HepG2 (cell line): ENCODE measurements around the gene DPP8. TPM values are rescaled to one million over a fixed set of nuclear protein-coding genes. Genes with fewer than 3 reads are reported as not detected.

Experiments
- ATAC-seq: fragments of 200-7000 bp; cut with Tn5 transposase; 3 replicates; pipeline ENCODE4 v1.9.1; 2020; ENCODE audit warnings: mild to moderate bottlenecking, moderate library complexity
- BruUV-seq: library from RNA; stranded (reverse); fragments of 400-500 nt; replicated peaks from 2 replicates; lab custom pipeline; 2021; lab: Mats Ljungman, UMichigan
- CTCF ChIA-PET: fragments of 300-600 bp; formaldehyde crosslinking; extraction: SDS; loops from one replicate; lab custom pipeline; 2021; ENCODE audit warnings: low total read pairs, inconsistent platforms, low intra/inter-chr PET ratio; lab: Yijun Ruan, JAX
- POLR2A ChIA-PET: fragments of 350-600 bp; sonication (Branson Sonifier 250); formaldehyde crosslinking; loops from one replicate; lab custom pipeline; 2020; ENCODE audit warnings: antibody characterized with exemption, inconsistent platforms; lab: Yijun Ruan, JAX
- DNase-seq: peaks from one replicate; pipeline ENCODE4 v3.0.0-alpha.2; 2015; ENCODE audit warnings: low spot score
- FAIRE-seq: peaks from 3 replicates; lab custom pipeline; 2011; peaks lifted over from hg19 to GRCh38; lab: Jason Lieb, UNC
- H2AFZ ChIP-seq: one replicate; pipeline ENCODE4 v1.6.1; 2011; ENCODE audit warnings: low read length, inconsistent platforms
- H3K27ac ChIP-seq: fragments of 300-600 bp; 3 replicates; pipeline ENCODE4 v1.8.0; 2011; ENCODE audit warnings: mixed run types, mild to moderate bottlenecking, mixed read lengths, low read length, inconsistent platforms; ENCODE audit not compliant: insufficient read depth; ENCODE audit errors: extremely low read length
- H3K27me3 ChIP-seq, 2 experiments: fragments of 200-600 bp in 1 of 2; 2 replicates in 1 of 2; 3 replicates in 1 of 2; pipeline versions ENCODE4 v1.6.0 to v1.8.0; 2011; ENCODE audit warnings: low read length in 2 of 2, mild to moderate bottlenecking in 2 of 2, moderate library complexity in 2 of 2, inconsistent platforms in 1 of 2; ENCODE audit not compliant: insufficient read depth in 2 of 2, control insufficient read depth in 1 of 2
- H3K36me3 ChIP-seq, 2 experiments: fragments of 200-600 bp in 1 of 2; replicated peaks in 1 of 2; 2 replicates in 1 of 2; 3 replicates in 1 of 2; pipeline versions ENCODE4 v1.5.1 to v1.8.0; 2011; ENCODE audit warnings: low read length in 2 of 2, inconsistent platforms in 1 of 2; ENCODE audit not compliant: insufficient read depth in 2 of 2, control insufficient read depth in 1 of 2
- H3K4me1 ChIP-seq: 2 replicates; pipeline ENCODE4 v1.5.1; 2012; ENCODE audit warnings: low read length, inconsistent platforms; ENCODE audit not compliant: insufficient read depth
- H3K4me2 ChIP-seq: 2 replicates; pipeline ENCODE4 v1.6.0; 2011; ENCODE audit warnings: low read depth, low read length, inconsistent platforms
- H3K4me3 ChIP-seq, 3 experiments: fragments of 200-600 bp in 1 of 3; sonication (generic), shearing (Covaris generic) in 1 of 3; replicated peaks in 1 of 3; 2 replicates each; pipeline ENCODE4 v1.5.1; 2011 to 2016; ENCODE audit warnings: low read length in 3 of 3, inconsistent platforms in 2 of 3, low read depth in 2 of 3, mild to moderate bottlenecking in 2 of 3, control low read depth in 1 of 3, mixed read lengths in 1 of 3; ENCODE audit not compliant: insufficient read depth in 1 of 3
- H3K79me2 ChIP-seq: one replicate; pipeline ENCODE4 v1.6.1; 2011; ENCODE audit warnings: low read length, inconsistent platforms; ENCODE audit not compliant: insufficient read depth
- H3K9ac ChIP-seq: 2 replicates; pipeline ENCODE4 v1.6.0; 2011; ENCODE audit warnings: mild to moderate bottlenecking, low read depth, low read length, inconsistent platforms; ENCODE audit not compliant: insufficient read depth
- H3K9me3 ChIP-seq: 2 replicates; pipeline ENCODE4 v1.5.1; 2012; ENCODE audit warnings: mild to moderate bottlenecking, low read length
- H4K20me1 ChIP-seq: 2 replicates; pipeline ENCODE4 v1.6.0; 2011; ENCODE audit warnings: inconsistent platforms, mild to moderate bottlenecking, low read length, moderate library complexity; ENCODE audit not compliant: insufficient read depth
- BCL6 ChIP-seq: IDR thresholded peaks from 2 replicates; pipeline ENCODE4 v1.6.1; 2016; ENCODE audit warnings: missing genetic modification reagents, missing compliant biosample characterization
- GATAD2A ChIP-seq: IDR thresholded peaks from 2 replicates; pipeline ENCODE4 v1.6.1; 2016
- HMGA1 ChIP-seq: sonication (generic); formaldehyde crosslinking; conservative IDR thresholded peaks from 2 replicates; pipeline ENCODE4 v1.4.0; 2020; ENCODE audit warnings: missing genetic modification reagents
- NKX3-1 ChIP-seq: sonication (generic); formaldehyde crosslinking; IDR thresholded peaks from 2 replicates; pipeline ENCODE4 v1.5.0; 2020; ENCODE audit warnings: missing genetic modification reagents
- PAF1 ChIP-seq: IDR thresholded peaks from 2 replicates; pipeline ENCODE4 v1.6.1; 2016; ENCODE audit warnings: missing genetic modification reagents, missing compliant biosample characterization
- PCBP2 ChIP-seq: fragments of 200-400 bp; formaldehyde crosslinking; optimal IDR thresholded peaks from 2 replicates; pipeline ENCODE3; 2018; ENCODE audit warnings: low read length, low read depth; ENCODE audit not compliant: poor library complexity, severe bottlenecking
- SRSF9 ChIP-seq: fragments of 200-400 bp; formaldehyde crosslinking; IDR thresholded peaks from 2 replicates; pipeline ENCODE4 v1.6.1; 2018; ENCODE audit warnings: borderline replicate concordance, mild to moderate bottlenecking, low read depth, low read length; ENCODE audit not compliant: insufficient read depth, poor library complexity, severe bottlenecking
- ZNF34 ChIP-seq: sonication (generic); formaldehyde crosslinking; IDR thresholded peaks from 2 replicates; pipeline ENCODE4 v1.4.0; 2020; ENCODE audit warnings: mild to moderate bottlenecking, missing genetic modification reagents, borderline replicate concordance
- ZNF569 ChIP-seq: sonication (generic); formaldehyde crosslinking; IDR thresholded peaks from 2 replicates; pipeline ENCODE4 v1.5.0; 2020; ENCODE audit warnings: mild to moderate bottlenecking, missing genetic modification reagents, moderate library complexity, borderline replicate concordance
- ZNF703 ChIP-seq: sonication (generic); formaldehyde crosslinking; IDR thresholded peaks from 2 replicates; pipeline ENCODE4 v1.5.1; 2020; ENCODE audit warnings: missing genetic modification reagents, mild to moderate bottlenecking, moderate library complexity, borderline replicate concordance
- ZNF790 ChIP-seq: sonication (generic); formaldehyde crosslinking; IDR thresholded peaks from 2 replicates; pipeline ENCODE4 v1.8.0; 2022; ENCODE audit warnings: missing genetic modification reagents, mild to moderate bottlenecking, borderline replicate concordance
- ZNF879 ChIP-seq: sonication (generic); formaldehyde crosslinking; IDR thresholded peaks from 2 replicates; pipeline ENCODE4 v1.8.1; 2023; ENCODE audit warnings: missing genetic modification reagents
- WGBS: methylation state at CpG from one replicate; pipeline ENCODE4 v1.1.6; 2017; ENCODE audit warnings: low lambda C conversion rate; 5-methylcytosine and 5-hydroxymethylcytosine counted together
- in situ Hi-C: cut with HindIII; loops from 2 replicates; pipeline ENCODE4 v1.10.0; 2017; ENCODE audit warnings: low pct_unique_long_range_greater_than_20kb; ENCODE audit not compliant: extremely low pct_ligation_motif_present
- intact Hi-C: fragments of 100-400 bp; cut with micrococcal nuclease; formaldehyde crosslinking; loops from one replicate; pipeline ENCODE4 v1.10.0; 2022; ENCODE audit not compliant: unreplicated experiment
- polyA plus RNA-seq, 8 experiments: library from polyadenylated mRNA; depleted of rRNA in 3 of 8; stranded (reverse) in 7 of 8; unstranded in 1 of 8; fragments of >200 nt; fragmentation: Illumina TruSeq in 4 of 8; extraction: Trizol in 4 of 8; gene quantifications; 2 replicates each; pipeline versions ENCODE4 v1.2.1 to v1.2.3, GENCODE V29; 2011 to 2016; ENCODE audit warnings: low read depth in 4 of 8, missing spikeins in 1 of 8, mixed read lengths in 1 of 8; ENCODE audit not compliant: insufficient read depth in 1 of 8
- total RNA-seq, 5 experiments: library from RNA; depleted of rRNA; stranded (reverse); fragments of >200 nt; fragmentation: Illumina TruSeq; extraction: Trizol; gene quantifications; 2 replicates each; pipeline ENCODE4 v1.2.3, GENCODE V29; 2016; ENCODE audit warnings: low read depth in 1 of 5
- TF ChIP-seq, protein P1 (sequence below), 2 experiments: sonication (generic) in 1 of 2; formaldehyde crosslinking in 1 of 2; IDR thresholded peaks; 2 replicates each; pipeline versions ENCODE4 v1.5.1 to v1.6.1; 2011 to 2020; ENCODE audit warnings: borderline replicate concordance in 1 of 2, low read depth in 1 of 2, low read length in 1 of 2, mild to moderate bottlenecking in 1 of 2, missing genetic modification reagents in 1 of 2, moderate library complexity in 1 of 2
- TF ChIP-seq, protein P2 (sequence below): sonication (generic); formaldehyde crosslinking; IDR thresholded peaks from 2 replicates; pipeline ENCODE4 v1.5.1; 2020; ENCODE audit warnings: mild to moderate bottlenecking, missing genetic modification reagents, moderate library complexity
- TF ChIP-seq, protein P3 (sequence below): sonication (generic); formaldehyde crosslinking; IDR thresholded peaks from 2 replicates; pipeline ENCODE4 v1.4.0; 2020; ENCODE audit warnings: mild to moderate bottlenecking, missing genetic modification reagents
- TF ChIP-seq, protein P4 (sequence below): IDR thresholded peaks from 2 replicates; pipeline ENCODE4 v1.6.1; 2016; ENCODE audit warnings: control low read depth

The DPP8 gene
- total and polyA plus RNA-seq, 2 of the 13 experiments (the other 11 are each of a cell fraction or from before 2014, with no cell fraction given) = 18.0 to 26.3 TPM

DNA sequence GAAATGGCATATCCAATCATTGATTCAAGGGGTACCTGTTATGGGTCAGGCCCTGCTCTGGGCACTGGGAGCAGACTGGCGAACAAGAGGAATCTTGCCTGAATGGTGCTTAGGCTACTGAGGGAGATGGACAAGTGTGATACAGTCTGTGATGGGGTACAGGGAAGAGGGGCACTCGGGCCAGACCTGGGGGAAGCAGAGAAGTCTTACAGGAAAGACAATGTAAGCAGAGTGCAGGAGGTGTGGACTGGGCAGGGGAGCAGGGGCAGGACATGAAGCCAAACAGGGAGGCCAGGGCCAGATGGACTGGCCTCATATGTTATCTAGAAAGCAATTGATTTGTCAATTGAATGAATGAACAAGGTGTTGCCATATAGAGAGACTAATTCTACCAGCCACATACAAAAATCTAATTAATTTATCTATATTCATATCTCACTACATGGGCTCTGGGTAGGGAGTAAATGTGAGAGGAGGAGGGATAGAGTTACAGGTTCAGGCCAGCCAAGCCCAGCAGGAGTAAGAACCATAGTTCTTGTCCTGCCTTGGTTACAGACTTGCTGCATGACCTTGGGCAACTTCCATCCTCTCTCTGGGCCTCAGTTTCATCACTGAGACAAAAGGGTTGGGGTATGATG lies 91.2 kb downstream of the DPP8 start:
- WGBS = 29% methylated on average over 2 of the region's 2 CpGs
- Histone ChIP-seq H3K9ac (no peak overlapping the region), H2AFZ (no peak overlapping the region), H3K9me3 (no peaks in the 10 kb centered on the region), H3K36me3 (no peaks in the 10 kb centered on the region), H3K4me2 (no peak overlapping the region), H3K4me3 (no peak overlapping the region), H3K4me1 (peaks cover 28% of the 10 kb centered on the region), H3K27ac (no peak overlapping the region), H3K27me3 (peaks cover 9 to 28% of the 10 kb centered on the region in 2 experiments; a peak in 3 of 5 replicates), H4K20me1 (no peaks in the 10 kb centered on the region), H3K79me2 (no peaks in the 10 kb centered on the region)
- ChIA-PET POLR2A (no interaction called here), CTCF (no interaction called here)
- DNase-seq = no peak
- TF ChIP-seq ZNF879 (CRISPR knock-in tag) (no peak), GATAD2A (no peak), SRSF9 (no peak), ZNF790 (CRISPR knock-in tag) (no peak), HMGA1 (CRISPR knock-in tag) (no peak), ZNF569 (CRISPR knock-in tag) (no peak), ZNF34 (CRISPR knock-in tag) (no peak), BCL6 (CRISPR knock-in tag) (no peak), ZNF703 (CRISPR knock-in tag) (no peak), PCBP2 (no peak), PAF1 (CRISPR knock-in tag) (no peak), NKX3-1 (no peak)
- TF ChIP-seq, protein P1, sequence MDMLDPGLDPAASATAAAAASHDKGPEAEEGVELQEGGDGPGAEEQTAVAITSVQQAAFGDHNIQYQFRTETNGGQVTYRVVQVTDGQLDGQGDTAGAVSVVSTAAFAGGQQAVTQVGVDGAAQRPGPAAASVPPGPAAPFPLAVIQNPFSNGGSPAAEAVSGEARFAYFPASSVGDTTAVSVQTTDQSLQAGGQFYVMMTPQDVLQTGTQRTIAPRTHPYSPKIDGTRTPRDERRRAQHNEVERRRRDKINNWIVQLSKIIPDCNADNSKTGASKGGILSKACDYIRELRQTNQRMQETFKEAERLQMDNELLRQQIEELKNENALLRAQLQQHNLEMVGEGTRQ (IDR thresholded peaks at IDR 0.05; ENCODE audit: low read depth, low read length) = no peak
- TF ChIP-seq, protein P1 (CRISPR knock-in tag; IDR thresholded peaks at IDR 0.05; ENCODE audit: borderline replicate concordance) = no peak
- TF ChIP-seq, protein P2, sequence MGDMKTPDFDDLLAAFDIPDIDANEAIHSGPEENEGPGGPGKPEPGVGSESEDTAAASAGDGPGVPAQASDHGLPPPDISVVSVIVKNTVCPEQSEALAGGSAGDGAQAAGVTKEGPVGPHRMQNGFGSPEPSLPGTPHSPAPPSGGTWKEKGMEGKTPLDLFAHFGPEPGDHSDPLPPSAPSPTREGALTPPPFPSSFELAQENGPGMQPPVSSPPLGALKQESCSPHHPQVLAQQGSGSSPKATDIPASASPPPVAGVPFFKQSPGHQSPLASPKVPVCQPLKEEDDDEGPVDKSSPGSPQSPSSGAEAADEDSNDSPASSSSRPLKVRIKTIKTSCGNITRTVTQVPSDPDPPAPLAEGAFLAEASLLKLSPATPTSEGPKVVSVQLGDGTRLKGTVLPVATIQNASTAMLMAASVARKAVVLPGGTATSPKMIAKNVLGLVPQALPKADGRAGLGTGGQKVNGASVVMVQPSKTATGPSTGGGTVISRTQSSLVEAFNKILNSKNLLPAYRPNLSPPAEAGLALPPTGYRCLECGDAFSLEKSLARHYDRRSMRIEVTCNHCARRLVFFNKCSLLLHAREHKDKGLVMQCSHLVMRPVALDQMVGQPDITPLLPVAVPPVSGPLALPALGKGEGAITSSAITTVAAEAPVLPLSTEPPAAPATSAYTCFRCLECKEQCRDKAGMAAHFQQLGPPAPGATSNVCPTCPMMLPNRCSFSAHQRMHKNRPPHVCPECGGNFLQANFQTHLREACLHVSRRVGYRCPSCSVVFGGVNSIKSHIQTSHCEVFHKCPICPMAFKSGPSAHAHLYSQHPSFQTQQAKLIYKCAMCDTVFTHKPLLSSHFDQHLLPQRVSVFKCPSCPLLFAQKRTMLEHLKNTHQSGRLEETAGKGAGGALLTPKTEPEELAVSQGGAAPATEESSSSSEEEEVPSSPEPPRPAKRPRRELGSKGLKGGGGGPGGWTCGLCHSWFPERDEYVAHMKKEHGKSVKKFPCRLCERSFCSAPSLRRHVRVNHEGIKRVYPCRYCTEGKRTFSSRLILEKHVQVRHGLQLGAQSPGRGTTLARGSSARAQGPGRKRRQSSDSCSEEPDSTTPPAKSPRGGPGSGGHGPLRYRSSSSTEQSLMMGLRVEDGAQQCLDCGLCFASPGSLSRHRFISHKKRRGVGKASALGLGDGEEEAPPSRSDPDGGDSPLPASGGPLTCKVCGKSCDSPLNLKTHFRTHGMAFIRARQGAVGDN (CRISPR knock-in tag) = no peak
- TF ChIP-seq, protein P3, sequence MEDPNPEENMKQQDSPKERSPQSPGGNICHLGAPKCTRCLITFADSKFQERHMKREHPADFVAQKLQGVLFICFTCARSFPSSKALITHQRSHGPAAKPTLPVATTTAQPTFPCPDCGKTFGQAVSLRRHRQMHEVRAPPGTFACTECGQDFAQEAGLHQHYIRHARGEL = no peak
- TF ChIP-seq, protein P4, sequence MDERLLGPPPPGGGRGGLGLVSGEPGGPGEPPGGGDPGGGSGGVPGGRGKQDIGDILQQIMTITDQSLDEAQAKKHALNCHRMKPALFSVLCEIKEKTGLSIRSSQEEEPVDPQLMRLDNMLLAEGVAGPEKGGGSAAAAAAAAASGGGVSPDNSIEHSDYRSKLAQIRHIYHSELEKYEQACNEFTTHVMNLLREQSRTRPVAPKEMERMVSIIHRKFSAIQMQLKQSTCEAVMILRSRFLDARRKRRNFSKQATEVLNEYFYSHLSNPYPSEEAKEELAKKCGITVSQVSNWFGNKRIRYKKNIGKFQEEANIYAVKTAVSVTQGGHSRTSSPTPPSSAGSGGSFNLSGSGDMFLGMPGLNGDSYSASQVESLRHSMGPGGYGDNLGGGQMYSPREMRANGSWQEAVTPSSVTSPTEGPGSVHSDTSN (CRISPR knock-in tag) = no peak
- in situ Hi-C loops (no loop called here), intact Hi-C loops (no loop called here)
- no peak for FAIRE-seq
- BruUV-seq = no TSS peak
- ATAC-seq = no peak
